ENCODE results near the gene ZNF407. TPM values are rescaled to one million over a fixed set of nuclear protein-coding genes. Genes with fewer than 3 reads are reported as not detected.

The ZNF407 gene
- total RNA-seq, 1 donor from 2014 or later, result 16.1 TPM

DNA sequence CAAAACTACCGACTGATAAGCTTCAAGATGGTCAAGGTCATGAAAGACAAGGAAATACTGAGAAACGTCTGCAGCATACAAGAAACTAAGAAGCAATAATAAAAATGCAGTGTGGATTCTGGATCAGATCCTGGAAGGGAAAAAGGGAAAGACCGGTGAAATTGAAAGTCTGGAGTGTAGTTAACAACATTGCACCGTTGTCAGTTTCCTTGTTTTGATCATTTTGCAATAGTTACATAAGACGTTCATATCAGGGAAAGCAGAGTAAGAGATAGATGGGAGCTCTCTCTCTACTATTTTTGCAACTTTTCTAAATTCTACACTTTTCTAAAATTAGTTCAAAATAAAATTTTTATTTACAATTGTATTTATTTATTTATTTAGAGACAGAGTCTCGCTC, 15.0 kb upstream of the ZNF407 start:
- Histone ChIP-seq H3K27ac (no peak overlapping the region), H3K4me3 (no peak overlapping the region), H3K4me1 (no peaks in the 10 kb centered on the region), H3K27me3 (ENCODE audit: low read depth) (no peaks in the 10 kb centered on the region), H3K9me3 (no peaks in the 10 kb centered on the region), H3K36me3 (no peaks in the 10 kb centered on the region)
- intact Hi-C loops (cut with DNase I), result no loop called here
- TF ChIP-seq, protein P1, sequence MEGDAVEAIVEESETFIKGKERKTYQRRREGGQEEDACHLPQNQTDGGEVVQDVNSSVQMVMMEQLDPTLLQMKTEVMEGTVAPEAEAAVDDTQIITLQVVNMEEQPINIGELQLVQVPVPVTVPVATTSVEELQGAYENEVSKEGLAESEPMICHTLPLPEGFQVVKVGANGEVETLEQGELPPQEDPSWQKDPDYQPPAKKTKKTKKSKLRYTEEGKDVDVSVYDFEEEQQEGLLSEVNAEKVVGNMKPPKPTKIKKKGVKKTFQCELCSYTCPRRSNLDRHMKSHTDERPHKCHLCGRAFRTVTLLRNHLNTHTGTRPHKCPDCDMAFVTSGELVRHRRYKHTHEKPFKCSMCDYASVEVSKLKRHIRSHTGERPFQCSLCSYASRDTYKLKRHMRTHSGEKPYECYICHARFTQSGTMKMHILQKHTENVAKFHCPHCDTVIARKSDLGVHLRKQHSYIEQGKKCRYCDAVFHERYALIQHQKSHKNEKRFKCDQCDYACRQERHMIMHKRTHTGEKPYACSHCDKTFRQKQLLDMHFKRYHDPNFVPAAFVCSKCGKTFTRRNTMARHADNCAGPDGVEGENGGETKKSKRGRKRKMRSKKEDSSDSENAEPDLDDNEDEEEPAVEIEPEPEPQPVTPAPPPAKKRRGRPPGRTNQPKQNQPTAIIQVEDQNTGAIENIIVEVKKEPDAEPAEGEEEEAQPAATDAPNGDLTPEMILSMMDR (IDR thresholded peaks at IDR 0.05), result no peak
- DNase-seq, result no peak
- no peak for ATAC-seq

DNA sequence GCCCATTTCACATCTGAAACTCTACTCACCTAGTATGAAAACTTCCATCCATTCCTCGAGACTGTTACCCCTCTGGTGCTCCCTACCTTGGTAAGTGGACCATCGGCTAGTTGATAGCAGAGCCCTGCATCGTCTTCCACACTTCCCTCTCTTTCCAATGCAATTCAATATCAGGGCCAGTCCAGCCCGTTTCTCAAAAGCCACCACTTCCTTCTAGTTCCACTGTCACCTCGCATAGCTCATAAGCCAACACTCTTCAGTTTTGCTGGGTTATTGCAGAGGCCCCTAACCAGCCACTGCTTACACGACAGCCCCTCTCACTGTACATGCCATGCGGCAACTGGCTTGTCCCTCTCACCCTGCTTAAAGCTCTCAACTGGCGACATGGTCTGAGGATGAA, 10.2 kb upstream of the ZNF407 start:
- intact Hi-C loops (cut with DNase I), result no loop called here

DNA sequence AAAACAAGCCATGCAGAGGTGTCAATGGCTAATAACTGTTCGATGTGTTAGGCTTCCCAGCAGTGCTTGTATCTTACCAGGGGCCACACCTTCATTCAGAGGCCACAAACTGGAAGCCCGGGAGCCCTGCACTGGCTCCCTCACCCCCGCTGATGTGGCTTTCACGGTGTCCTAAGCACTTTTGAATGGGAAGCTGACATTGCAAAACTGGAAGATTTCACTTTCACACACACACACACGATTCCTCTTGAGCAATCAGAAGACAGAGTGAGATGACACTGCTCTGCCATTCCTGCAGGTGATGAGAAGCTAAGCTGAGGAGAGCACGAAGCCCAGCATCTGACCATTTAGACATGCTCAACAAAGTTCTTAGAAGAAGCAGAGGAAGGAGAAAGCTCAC, 8.6 kb upstream of the ZNF407 start:
- peak; percentile 79 to 81 for ATAC-seq
- peak; percentile 65 for DNase-seq
- Histone ChIP-seq H3K36me3 (peaks cover 9% of the 10 kb centered on the region), H3K4me3 (no peak overlapping the region), H3K4me1 (peaks cover 5% of the 10 kb centered on the region), H3K9me3 (no peaks in the 10 kb centered on the region), H3K27ac (no peak overlapping the region), H3K27me3 (ENCODE audit: low read depth) (no peaks in the 10 kb centered on the region)
- TF ChIP-seq, protein P1 (IDR thresholded peaks at IDR 0.05), result no peak
- intact Hi-C loops (cut with DNase I), result no loop called here

More for the DNA sequence above, 10.2 kb upstream of the ZNF407 start:
- Histone ChIP-seq H3K4me3 (no peak overlapping the region), H3K4me1 (peaks cover 5% of the 10 kb centered on the region), H3K36me3 (no peaks in the 10 kb centered on the region), H3K9me3 (no peaks in the 10 kb centered on the region), H3K27ac (no peak overlapping the region), H3K27me3 (ENCODE audit: low read depth) (no peaks in the 10 kb centered on the region)
- TF ChIP-seq, protein P1 (IDR thresholded peaks at IDR 0.05), result no peak
- DNase-seq, result no peak
- no peak for ATAC-seq

DNA sequence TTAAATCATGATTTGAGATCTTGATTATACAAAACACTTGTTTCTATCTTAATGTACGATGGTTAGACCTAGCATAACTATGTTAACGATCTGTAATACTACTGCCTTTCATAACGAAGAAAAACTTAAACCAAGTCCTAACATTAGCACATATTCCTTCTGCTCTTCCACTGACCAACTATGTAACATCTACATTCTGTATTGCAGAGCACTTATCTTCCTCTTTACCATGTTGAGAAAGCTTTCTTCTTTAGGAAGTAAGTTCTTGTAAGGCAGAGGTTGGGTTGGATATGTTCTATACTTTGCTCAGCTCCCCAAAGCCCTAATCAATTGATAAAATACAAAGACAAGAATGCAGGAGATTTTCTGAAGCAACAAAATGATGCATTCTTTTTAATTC, 7.9 kb upstream of the ZNF407 start:
- DNase-seq, result no peak
- H3K9me3 ChIP-seq, result no peaks in the 10 kb centered on the region
- H3K27ac ChIP-seq, result no peak overlapping the region
- no peak overlapping the region for H3K4me3 ChIP-seq
- intact Hi-C loops (cut with DNase I), result no loop called here
- peaks cover 9% of the 10 kb centered on the region for H3K4me1 ChIP-seq
- peak; percentile 72 to 77 for ATAC-seq
- peaks cover 9% of the 10 kb centered on the region for H3K36me3 ChIP-seq
- TF ChIP-seq, protein P1 (IDR thresholded peaks at IDR 0.05), result no peak
- H3K27me3 ChIP-seq (ENCODE audit: low read depth), result no peaks in the 10 kb centered on the region

DNA sequence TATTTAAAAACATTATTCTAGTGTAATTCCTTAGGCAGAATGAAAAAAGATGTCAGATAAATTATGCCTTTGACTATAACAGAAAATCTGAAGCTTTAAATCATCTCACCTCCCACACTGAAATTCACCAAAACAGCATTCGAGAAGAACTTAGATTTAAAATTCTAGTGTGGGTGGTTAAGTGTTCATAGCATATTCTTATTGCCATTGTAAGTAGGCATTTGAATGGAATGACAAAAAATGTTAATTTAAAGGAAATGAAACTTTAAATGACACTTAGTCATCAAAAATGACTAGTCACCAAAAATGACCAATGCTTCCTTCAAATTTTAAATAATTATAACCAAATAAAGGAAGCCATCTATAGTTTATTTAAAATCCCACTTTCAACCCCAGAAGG, 7.0 kb upstream of the ZNF407 start:
- Histone ChIP-seq H3K27me3 (ENCODE audit: low read depth) (no peaks in the 10 kb centered on the region), H3K9me3 (no peaks in the 10 kb centered on the region), H3K36me3 (peaks cover 9% of the 10 kb centered on the region), H3K4me3 (no peak overlapping the region), H3K4me1 (peaks cover 18% of the 10 kb centered on the region), H3K27ac (no peak overlapping the region)
- TF ChIP-seq, protein P1 (IDR thresholded peaks at IDR 0.05), result no peak
- intact Hi-C loops (cut with DNase I), result no loop called here
- ATAC-seq (no peak), DNase-seq (no peak)

DNA sequence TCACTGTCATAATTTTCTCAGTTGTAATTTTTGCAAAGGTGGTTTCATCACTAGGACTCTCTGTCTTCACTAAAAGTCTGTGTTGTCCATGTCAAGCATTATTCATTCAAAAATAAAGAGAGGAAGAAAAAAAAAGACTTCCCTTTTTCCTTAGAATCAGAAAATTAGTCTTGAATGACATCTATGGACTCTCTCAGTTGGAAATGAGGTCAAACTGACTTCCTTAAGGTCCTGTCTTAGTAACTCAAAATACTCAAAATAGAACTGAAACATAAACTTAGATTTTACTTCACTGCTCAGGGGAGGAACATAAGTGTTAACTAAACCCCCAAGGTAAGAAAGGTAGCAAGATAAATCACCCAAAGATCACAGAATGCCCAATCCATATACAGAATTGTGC, 2.2 kb upstream of the ZNF407 start:
- Histone ChIP-seq H3K36me3 (peaks cover 9% of the 10 kb centered on the region), H3K27me3 (ENCODE audit: low read depth) (no peaks in the 10 kb centered on the region), H3K9me3 (no peaks in the 10 kb centered on the region), H3K4me3 (no peak overlapping the region), H3K27ac (peak overlapping the region; percentile 99), H3K4me1 (peaks cover 33% of the 10 kb centered on the region)
- DNase-seq (no peak), ATAC-seq (no peak)
- TF ChIP-seq, protein P1 (IDR thresholded peaks at IDR 0.05), result no peak
- intact Hi-C loops (cut with DNase I), result no loop called here
